Fibroblast of the aortic adventitia (primary cell): Measurements from ENCODE around the gene PIP4K2A. TPM values are rescaled to one million over a fixed set of nuclear protein-coding genes. Genes with fewer than 3 reads are reported as not detected.

Source experiments
- DNase-seq: peaks from one replicate; pipeline ENCODE4 v3.0.0-alpha.2; 2010; ENCODE audit warnings: low read depth
- H3K4me3 ChIP-seq: 2 replicates; pipeline ENCODE4 v1.5.1; 2011; ENCODE audit warnings: low read depth, mild to moderate bottlenecking, control low read depth, low read length, moderate library complexity
- CTCF ChIP-seq: IDR thresholded peaks from 2 replicates; pipeline ENCODE4 v1.5.1; 2011; ENCODE audit warnings: mild to moderate bottlenecking, low read length, control low read depth, inconsistent platforms; ENCODE audit not compliant: insufficient read depth
- total RNA-seq: library from RNA; depleted of rRNA; stranded (reverse); fragments of >200 nt; gene quantifications from 2 replicates; pipeline ENCODE4 v1.2.3, GENCODE V29; 2012; ENCODE audit warnings: low replicate concordance

Gene PIP4K2A
- total RNA-seq, 1 donor: 52.2 TPM

GRCh38 chr10:22593026-22593425 is 121.4 kb downstream of the PIP4K2A start:
- no peak for TF ChIP-seq CTCF
- no peak for DNase-seq
- no peak overlapping the region for H3K4me3 ChIP-seq

- no peak for DNase-seq
- no peak overlapping the region for H3K4me3 ChIP-seq
- TF ChIP-seq CTCF: no peak
These were observed 124.4 kb downstream of the PIP4K2A start for GRCh38 chr10:22589851-22590514.

- no peak for TF ChIP-seq CTCF
- no peak for DNase-seq
- no peak overlapping the region for H3K4me3 ChIP-seq
These were observed 125.9 kb downstream of the PIP4K2A start for GRCh38 chr10:22588462-22588861.

GRCh38 chr10:22583683-22584082 is 130.7 kb downstream of the PIP4K2A start:
- DNase-seq: no peak
- TF ChIP-seq CTCF: no peak
- H3K4me3 ChIP-seq: no peak overlapping the region

GRCh38 chr10:22581461-22581860 is 132.9 kb downstream of the PIP4K2A start:
- TF ChIP-seq CTCF: no peak
- no peak overlapping the region for H3K4me3 ChIP-seq
- no peak for DNase-seq

GRCh38 chr10:22580711-22581110 is 133.7 kb downstream of the PIP4K2A start:
- TF ChIP-seq CTCF: no peak
- H3K4me3 ChIP-seq: no peak overlapping the region
- no peak for DNase-seq

GRCh38 chr10:22579826-22580225 is 134.6 kb downstream of the PIP4K2A start:
- DNase-seq: no peak
- H3K4me3 ChIP-seq: no peak overlapping the region
- TF ChIP-seq CTCF: no peak
